ENCODE data around the gene VIPR2.

DNA sequence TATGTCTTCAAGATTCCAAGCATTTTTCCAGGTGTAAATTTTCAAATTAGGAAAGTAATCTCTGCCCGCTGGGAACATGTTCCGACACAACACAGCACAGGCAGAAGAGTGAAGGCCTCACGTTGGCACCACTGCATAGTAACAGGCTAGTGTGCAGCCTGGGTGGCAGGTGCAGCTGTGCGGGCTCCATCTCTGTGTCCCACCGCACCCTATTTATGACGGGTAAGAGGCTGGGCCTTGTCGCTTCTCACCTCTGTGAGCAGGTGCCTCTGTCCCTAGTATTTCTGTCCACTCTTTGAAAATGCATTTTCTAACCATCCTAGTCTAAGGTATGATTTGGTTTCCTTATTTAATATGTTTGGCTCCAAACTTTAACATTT lies 24.1 kb downstream of the VIPR2 start:
- TF ChIP-seq, protein P1, sequence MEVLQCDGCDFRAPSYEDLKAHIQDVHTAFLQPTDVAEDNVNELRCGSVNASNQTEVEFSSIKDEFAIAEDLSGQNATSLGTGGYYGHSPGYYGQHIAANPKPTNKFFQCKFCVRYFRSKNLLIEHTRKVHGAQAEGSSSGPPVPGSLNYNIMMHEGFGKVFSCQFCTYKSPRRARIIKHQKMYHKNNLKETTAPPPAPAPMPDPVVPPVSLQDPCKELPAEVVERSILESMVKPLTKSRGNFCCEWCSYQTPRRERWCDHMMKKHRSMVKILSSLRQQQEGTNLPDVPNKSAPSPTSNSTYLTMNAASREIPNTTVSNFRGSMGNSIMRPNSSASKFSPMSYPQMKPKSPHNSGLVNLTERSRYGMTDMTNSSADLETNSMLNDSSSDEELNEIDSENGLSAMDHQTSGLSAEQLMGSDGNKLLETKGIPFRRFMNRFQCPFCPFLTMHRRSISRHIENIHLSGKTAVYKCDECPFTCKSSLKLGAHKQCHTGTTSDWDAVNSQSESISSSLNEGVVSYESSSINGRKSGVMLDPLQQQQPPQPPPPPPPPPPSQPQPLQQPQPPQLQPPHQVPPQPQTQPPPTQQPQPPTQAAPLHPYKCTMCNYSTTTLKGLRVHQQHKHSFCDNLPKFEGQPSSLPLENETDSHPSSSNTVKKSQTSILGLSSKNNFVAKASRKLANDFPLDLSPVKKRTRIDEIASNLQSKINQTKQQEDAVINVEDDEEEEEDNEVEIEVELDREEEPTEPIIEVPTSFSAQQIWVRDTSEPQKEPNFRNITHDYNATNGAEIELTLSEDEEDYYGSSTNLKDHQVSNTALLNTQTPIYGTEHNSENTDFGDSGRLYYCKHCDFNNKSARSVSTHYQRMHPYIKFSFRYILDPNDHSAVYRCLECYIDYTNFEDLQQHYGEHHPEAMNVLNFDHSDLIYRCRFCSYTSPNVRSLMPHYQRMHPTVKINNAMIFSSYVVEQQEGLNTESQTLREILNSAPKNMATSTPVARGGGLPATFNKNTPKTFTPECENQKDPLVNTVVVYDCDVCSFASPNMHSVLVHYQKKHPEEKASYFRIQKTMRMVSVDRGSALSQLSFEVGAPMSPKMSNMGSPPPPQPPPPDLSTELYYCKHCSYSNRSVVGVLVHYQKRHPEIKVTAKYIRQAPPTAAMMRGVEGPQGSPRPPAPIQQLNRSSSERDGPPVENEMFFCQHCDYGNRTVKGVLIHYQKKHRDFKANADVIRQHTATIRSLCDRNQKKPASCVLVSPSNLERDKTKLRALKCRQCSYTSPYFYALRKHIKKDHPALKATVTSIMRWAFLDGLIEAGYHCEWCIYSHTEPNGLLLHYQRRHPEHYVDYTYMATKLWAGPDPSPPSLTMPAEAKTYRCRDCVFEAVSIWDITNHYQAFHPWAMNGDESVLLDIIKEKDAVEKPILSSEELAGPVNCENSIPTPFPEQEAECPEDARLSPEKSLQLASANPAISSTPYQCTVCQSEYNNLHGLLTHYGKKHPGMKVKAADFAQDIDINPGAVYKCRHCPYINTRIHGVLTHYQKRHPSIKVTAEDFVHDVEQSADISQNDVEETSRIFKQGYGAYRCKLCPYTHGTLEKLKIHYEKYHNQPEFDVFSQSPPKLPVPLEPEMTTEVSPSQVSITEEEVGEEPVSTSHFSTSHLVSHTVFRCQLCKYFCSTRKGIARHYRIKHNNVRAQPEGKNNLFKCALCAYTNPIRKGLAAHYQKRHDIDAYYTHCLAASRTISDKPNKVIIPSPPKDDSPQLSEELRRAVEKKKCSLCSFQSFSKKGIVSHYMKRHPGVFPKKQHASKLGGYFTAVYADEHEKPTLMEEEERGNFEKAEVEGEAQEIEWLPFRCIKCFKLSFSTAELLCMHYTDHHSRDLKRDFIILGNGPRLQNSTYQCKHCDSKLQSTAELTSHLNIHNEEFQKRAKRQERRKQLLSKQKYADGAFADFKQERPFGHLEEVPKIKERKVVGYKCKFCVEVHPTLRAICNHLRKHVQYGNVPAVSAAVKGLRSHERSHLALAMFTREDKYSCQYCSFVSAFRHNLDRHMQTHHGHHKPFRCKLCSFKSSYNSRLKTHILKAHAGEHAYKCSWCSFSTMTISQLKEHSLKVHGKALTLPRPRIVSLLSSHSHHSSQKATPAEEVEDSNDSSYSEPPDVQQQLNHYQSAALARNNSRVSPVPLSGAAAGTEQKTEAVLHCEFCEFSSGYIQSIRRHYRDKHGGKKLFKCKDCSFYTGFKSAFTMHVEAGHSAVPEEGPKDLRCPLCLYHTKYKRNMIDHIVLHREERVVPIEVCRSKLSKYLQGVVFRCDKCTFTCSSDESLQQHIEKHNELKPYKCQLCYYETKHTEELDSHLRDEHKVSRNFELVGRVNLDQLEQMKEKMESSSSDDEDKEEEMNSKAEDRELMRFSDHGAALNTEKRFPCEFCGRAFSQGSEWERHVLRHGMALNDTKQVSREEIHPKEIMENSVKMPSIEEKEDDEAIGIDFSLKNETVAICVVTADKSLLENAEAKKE (CRISPR knock-in tag; IDR thresholded peaks at IDR 0.05) = no peak
- no peak for TF ChIP-seq EZH2phosphoT487 (IDR thresholded peaks at IDR 0.05; ENCODE audit: unreplicated experiment)
- TF ChIP-seq, protein P2, sequence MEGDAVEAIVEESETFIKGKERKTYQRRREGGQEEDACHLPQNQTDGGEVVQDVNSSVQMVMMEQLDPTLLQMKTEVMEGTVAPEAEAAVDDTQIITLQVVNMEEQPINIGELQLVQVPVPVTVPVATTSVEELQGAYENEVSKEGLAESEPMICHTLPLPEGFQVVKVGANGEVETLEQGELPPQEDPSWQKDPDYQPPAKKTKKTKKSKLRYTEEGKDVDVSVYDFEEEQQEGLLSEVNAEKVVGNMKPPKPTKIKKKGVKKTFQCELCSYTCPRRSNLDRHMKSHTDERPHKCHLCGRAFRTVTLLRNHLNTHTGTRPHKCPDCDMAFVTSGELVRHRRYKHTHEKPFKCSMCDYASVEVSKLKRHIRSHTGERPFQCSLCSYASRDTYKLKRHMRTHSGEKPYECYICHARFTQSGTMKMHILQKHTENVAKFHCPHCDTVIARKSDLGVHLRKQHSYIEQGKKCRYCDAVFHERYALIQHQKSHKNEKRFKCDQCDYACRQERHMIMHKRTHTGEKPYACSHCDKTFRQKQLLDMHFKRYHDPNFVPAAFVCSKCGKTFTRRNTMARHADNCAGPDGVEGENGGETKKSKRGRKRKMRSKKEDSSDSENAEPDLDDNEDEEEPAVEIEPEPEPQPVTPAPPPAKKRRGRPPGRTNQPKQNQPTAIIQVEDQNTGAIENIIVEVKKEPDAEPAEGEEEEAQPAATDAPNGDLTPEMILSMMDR (conservative IDR thresholded peaks at IDR 0.05; ENCODE audit: low read depth in 2 of 2) = no peak
- TF ChIP-seq EZH2 (IDR thresholded peaks at IDR 0.05; ENCODE audit: low read depth, unreplicated experiment) = no peak
- TF ChIP-seq NANOG (IDR thresholded peaks at IDR 0.05; ENCODE audit: borderline replicate concordance) = no peak
- TF ChIP-seq, protein P3, sequence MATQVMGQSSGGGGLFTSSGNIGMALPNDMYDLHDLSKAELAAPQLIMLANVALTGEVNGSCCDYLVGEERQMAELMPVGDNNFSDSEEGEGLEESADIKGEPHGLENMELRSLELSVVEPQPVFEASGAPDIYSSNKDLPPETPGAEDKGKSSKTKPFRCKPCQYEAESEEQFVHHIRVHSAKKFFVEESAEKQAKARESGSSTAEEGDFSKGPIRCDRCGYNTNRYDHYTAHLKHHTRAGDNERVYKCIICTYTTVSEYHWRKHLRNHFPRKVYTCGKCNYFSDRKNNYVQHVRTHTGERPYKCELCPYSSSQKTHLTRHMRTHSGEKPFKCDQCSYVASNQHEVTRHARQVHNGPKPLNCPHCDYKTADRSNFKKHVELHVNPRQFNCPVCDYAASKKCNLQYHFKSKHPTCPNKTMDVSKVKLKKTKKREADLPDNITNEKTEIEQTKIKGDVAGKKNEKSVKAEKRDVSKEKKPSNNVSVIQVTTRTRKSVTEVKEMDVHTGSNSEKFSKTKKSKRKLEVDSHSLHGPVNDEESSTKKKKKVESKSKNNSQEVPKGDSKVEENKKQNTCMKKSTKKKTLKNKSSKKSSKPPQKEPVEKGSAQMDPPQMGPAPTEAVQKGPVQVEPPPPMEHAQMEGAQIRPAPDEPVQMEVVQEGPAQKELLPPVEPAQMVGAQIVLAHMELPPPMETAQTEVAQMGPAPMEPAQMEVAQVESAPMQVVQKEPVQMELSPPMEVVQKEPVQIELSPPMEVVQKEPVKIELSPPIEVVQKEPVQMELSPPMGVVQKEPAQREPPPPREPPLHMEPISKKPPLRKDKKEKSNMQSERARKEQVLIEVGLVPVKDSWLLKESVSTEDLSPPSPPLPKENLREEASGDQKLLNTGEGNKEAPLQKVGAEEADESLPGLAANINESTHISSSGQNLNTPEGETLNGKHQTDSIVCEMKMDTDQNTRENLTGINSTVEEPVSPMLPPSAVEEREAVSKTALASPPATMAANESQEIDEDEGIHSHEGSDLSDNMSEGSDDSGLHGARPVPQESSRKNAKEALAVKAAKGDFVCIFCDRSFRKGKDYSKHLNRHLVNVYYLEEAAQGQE (IDR thresholded peaks at IDR 0.05; ENCODE audit: unreplicated experiment) = no peak
- TF ChIP-seq POLR2AphosphoS5 (IDR thresholded peaks at IDR 0.05; ENCODE audit: low read depth) = no peak

Measured in GM23338 (cell line).